Measurements from ENCODE around the gene HDX. TPM values are rescaled to one million over a fixed set of nuclear protein-coding genes. Genes with fewer than 3 reads are reported as not detected.
"Not testable (repeated sequence)": the region's sequence is repeated elsewhere in the genome, so short reads cannot be mapped to it uniquely, and the experiment has no call there.

The HDX gene, protein sequence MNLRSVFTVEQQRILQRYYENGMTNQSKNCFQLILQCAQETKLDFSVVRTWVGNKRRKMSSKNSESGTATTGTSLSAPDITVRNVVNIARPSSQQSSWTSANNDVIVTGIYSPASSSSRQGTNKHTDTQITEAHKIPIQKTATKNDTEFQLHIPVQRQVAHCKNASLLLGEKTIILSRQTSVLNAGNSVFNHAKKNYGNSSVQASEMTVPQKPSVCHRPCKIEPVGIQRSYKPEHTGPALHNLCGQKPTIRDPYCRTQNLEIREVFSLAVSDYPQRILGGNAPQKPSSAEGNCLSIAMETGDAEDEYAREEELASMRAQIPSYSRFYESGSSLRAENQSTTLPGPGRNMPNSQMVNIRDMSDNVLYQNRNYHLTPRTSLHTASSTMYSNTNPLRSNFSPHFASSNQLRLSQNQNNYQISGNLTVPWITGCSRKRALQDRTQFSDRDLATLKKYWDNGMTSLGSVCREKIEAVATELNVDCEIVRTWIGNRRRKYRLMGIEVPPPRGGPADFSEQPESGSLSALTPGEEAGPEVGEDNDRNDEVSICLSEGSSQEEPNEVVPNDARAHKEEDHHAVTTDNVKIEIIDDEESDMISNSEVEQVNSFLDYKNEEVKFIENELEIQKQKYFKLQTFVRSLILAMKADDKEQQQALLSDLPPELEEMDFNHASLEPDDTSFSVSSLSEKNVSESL
- under 1 TPM; 0.76 to 0.80 TPM for total RNA-seq

DNA sequence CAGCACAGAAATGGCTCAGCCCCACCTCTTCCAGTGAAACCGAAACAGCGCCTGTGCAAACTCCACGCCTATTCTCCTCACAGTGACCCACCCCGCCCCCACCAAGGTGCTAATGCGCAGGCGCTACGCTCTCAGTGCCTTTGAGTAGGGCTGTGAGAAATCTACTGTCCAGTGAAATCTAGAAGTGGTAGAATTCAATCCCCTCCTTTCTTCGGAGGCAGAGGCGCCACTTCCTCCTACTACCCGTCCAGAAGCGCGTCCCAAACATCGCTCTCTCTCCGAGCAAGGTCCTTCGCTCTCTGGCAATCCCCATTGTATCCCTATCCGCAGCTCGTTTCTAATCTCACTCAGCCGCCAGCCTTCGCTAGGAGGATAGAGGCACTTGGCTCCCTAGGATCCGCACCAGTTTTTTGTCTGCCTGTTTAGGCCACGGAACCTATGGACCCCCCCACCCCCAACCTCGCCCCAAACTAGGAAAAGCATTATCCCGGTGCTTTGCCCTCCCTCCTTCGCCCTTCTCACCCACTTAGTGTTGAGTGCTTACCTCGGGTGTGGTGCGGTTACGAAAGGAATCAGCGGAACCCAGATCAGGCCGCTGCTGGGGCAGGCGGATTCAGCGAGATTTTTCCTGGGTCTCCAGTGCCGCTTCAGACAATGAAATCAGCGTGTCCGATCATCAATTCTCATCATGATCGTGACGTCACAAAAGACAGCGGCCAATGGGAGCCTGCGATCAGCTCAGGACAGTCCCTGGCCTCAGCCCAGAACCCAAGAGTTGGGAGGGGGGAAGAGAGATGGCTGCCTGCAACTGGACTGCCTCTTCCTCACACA lies at the start of gene HDX:
Gene HDX (minus strand): TSS at position 656 of the 831 bp plus-strand sequence. CDS start 27,056 bp downstream, outside the sequence.
- CTCF ChIA-PET: no interaction called here
- POLR2A ChIA-PET: no interaction called here

DNA sequence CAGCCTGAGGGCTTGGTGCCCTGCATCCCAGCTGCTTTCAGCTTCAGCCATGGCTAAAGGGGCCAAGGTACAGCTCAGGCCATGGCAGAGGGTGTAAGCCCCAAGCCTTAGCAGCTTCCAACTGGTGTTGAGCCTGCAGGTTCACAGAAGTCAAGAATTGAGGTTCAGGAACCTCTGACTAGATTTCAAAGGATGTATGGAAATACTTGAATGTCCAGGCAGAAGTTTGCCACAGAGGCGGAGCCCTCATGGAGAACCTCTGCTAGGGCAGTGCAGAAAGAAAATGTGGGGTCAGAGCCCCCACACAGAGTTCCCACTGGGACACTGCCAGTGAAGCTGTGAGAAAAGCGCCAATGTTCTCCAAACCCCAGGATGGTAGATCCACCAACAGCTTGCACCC lies 39.1 kb upstream of the HDX start:
- POLR2A ChIA-PET, CTCF ChIA-PET: not testable (repeated sequence)

DNA sequence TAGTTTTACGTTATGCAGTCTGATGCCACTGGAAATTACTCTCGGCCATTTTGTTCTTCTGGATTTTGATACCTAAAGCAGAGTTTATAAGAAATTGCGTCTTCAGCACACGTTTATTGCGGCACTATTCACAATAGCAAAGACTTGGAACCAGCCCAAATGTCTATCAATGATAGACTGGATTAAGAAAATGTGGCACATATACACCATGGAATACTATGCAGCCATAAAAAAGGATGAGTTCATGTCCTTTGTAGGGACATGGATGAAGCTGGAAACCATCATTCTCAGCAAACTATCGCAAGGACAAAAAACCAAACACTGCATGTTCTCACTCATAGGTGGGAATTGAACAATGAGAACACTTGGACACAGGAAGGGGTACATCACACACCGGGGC lies 35.4 kb upstream of the HDX start:
- CTCF ChIA-PET, POLR2A ChIA-PET: not testable (repeated sequence)

DNA sequence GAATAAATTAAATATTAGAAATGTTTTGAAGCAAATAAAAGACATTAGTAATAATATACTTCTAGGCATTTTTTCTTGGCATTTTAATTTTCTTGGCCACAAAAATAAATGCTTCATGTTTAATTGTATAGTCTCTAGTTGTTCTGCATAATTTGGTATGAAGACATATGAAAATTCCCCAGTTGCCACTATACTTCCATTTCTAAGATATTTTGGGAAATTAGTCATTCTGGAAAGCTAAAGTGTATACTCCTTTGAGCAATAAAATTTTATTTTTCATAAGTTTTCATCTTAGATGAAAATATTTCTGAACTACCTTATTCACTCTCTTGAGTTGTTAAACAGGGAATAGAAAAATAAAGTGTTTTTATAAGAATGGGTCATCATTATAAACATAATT lies 13.8 kb downstream of the HDX start:
- ChIA-PET CTCF (no interaction called here), POLR2A (no interaction called here)

DNA sequence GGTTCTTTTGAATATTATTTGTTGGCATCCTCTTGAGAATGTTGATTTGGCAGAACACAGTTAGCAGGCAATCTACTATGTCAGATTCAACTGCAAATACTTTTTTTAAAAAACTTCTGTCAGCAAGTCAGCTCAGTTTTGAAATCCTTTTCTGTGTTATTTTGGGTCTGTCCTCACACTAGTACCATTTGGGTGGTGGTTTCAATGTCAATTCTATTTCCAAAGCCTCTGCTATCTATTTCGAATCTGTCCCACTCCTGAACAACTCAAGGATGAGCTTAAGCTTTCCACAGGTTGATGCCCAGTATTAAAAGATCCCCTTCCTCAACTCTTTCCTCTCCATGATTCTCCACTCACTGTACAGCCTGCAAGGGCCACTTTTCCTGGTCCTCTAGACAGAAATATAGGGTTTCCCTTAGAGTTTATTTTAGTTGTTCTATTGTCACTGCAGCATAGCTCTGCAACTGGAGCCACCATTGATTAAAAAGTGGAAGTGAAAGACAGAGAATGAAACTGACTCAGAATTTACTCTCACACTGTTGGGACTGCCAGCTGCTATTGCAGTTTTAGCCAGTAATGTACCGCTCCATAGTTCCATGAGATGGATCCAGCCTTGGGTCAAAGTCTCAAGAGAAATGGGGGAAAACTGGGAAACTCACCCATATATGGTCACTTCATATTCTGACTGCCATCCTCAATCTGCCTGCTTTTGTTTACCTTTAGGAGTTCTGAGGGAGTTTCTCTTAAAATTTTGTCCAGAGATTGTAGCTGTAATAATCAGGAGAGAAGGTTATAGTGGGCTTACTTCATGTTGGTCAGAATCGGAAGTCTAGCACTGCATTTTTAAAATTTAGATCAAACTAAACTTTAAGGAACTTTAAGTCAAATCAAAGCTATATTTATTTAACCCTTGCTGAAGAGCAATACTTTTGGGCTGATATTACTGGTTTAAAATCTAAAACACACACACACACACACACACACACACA lies 14.6 kb downstream of the HDX start:
- POLR2A ChIA-PET: no interaction called here
- CTCF ChIA-PET: no interaction called here

DNA sequence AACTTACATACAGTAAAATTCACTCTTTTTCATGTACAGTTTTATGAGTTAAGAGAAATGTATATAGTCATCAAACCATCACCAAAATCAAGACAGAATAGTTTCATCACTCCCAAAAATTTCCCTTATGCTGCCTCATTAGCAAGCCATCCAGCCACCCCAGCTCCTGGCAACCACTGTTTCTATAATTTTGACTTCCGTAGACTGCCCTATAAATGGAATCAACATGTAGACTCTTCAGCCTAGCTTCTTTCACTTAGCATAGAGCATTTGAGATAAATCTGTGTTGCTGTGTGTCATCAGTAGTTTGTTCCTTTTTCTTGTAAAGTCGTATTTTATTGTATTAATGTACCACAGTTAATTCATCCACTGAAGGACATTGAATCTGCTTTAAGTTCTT lies 23.2 kb downstream of the HDX start:
- CTCF ChIA-PET: no interaction called here

DNA sequence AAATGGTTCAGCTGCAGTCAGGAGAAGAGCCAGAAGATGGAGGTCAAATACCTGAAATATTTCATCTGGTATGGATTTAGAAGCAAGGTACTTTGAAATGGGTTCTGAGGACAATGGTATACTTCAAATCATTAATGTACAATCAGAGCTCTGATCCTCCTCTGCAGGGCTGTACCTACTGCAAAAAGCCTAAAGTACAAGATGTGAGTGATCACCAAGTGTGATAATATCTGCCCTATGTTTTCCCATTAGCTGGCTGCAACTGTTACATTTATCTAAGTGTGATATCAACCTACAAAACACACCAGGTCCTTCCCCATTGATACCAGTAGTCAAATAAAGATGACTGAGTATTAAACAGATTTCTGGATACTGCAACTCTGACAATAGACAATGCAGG lies 25.1 kb downstream of the HDX start:
- POLR2A ChIA-PET: no interaction called here
- CTCF ChIA-PET: no interaction called here

More for the DNA sequence above, 23.2 kb downstream of the HDX start:
- POLR2A ChIA-PET: no interaction called here

DNA sequence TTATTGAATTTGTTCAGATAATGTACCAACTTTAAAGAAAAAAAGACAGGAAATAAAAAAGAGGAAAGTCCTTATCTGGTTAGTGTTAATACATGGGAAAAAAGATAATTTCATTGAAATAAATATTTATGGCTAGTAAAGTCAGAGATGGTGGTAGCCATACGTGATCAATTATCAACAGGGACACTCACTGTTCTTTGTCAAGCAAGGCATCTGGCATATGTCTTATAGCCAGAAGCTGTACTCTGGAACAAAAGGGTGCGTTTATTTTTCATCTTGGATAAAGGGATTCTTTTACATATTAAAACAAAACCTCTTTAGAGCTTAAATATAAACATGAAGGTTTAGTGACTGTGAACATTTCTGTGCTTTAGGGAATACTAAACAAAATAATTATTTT lies 26.7 kb downstream of the HDX start:
- ChIA-PET CTCF (no interaction called here), POLR2A (no interaction called here)

DNA sequence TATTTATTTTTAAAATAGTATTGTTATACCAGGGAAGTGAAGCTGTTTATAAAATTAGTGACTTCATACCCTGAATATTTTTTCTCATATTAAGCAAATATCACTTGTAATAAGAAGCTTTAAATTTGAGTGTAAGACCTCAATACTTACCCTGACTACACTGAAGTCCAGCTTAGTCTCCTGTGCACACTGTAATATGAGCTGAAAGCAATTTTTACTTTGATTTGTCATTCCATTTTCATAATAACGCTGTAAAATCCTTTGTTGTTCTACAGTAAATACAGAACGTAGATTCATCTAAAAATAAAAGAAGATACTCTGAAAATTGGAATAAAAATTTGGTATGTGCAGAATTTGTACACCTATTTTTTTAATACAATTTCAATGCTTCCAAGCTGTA lies 27.2 kb downstream of the HDX start:
- CTCF ChIA-PET: no interaction called here
- POLR2A ChIA-PET: no interaction called here

DNA sequence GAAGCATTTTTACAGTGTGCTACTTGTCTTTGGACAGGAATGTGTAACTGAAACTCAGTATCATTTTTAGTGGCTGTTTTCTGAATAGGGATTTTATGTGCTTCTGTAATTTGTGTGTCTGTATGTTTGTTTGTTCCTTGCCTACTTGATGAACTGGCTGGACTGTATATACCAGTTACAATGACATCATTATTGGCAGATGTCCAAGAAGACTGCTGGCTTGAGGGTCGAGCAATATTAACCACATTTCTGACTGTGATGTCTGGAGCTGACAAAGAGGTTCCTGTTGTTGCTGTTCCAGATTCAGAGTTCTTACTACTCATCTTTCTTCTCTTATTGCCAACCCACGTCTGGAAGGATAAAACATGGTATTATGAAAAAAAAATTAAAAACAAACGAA lies 33.0 kb downstream of the HDX start:
- CTCF ChIA-PET: no interaction called here

DNA sequence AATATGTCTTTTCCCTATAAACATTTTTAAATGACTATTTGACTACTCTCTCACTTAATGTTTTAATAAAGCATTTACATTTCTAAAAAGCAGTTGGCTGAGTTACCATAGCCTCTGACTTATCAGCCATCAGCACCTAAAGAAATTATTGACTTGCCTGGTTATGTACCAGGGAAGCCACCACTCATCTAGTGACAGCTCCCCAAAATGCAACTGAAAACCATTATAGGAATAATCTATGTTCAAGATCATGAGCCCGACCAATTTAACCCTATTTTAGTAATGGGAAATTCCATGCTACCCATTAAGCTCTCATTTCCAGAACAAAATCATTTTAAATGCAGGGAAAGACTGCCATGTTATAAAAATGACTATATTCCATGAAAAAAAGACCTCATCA lies 34.4 kb downstream of the HDX start:
- ChIA-PET CTCF (no interaction called here), POLR2A (no interaction called here)

More for the DNA sequence above, 33.0 kb downstream of the HDX start:
- POLR2A ChIA-PET: no interaction called here

DNA sequence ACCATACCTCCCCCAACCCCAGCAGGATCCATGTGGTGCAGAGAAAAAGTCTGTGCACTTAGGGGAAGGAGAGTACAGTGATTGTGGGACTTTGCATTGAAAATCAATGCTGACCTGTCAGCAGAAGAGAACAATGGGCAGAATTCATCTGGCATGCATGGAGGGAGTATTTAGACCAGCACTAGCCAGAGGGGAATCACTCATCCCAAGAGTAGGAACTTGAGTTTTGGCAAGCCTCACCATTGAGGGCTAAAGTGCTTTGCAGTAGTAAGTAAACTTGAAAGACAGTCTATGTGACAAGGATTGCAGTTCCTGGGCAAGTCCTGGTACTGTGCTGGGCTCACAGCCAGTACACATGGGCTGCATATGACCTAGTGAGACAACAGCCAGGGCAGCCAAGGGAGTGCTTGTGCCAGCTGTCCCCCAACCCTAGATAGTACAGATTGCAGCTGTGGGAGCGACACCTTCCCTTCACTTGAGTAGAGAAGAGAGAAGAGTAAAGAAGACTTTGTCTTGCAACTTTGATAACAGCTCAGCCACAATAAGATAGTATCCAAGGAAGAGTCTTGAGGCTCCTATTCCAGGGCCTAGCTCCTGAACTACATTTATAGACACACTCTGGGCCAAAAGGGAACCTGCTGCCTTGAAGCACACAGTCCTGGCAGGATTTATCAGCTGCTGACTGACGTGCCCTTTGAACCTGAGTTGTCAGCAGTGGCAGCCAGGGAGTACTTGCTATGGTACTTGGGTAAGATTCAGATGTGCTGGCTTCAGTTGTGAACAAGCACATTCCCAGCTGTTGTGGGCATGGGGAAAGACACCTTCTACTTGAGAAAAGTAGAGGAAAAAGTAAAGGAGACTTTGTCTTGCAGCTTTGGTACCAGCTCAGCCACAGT lies 48.7 kb downstream of the HDX start:
- POLR2A ChIA-PET: no interaction called here
- CTCF ChIA-PET: no interaction called here

DNA sequence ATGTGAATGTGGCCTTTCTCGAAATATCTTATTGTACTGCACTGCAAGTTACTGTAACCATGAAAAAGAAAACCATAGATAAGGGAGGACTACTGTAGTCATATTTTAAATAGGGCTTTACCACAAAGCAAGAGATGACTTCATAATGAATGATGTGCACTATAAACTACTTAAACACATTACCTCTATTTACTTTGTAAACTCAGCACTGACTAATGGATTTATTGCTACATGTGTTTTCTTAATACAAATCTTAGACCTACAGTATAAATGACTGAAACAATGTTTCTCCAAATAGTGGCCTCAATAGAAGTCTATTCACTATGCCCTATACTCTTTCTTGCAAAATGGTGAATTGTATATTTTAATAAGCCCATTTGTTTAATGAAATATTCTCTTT lies 61.1 kb downstream of the HDX start:
- CTCF ChIA-PET: no interaction called here
- POLR2A ChIA-PET: no interaction called here

DNA sequence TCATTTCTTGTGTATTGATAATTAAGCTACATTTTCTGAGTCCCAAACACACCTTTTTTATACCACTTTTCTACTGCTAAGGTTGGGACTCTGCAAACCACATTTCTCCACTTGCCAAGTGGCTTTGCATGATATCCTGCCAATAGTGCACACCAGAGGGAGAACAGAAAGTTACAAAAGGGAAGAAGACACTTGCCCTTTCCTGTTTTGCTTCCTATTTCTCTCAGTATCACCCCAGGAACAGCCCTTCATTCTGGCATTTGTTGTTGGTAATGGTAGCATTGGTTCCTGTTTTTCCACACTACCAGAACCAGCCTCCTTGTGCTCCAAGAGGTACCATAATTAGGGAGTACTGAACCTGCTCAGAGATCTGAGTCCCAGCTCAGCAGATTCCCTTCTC lies 87.1 kb downstream of the HDX start:
- ChIA-PET POLR2A (no interaction called here), CTCF (no interaction called here)

DNA sequence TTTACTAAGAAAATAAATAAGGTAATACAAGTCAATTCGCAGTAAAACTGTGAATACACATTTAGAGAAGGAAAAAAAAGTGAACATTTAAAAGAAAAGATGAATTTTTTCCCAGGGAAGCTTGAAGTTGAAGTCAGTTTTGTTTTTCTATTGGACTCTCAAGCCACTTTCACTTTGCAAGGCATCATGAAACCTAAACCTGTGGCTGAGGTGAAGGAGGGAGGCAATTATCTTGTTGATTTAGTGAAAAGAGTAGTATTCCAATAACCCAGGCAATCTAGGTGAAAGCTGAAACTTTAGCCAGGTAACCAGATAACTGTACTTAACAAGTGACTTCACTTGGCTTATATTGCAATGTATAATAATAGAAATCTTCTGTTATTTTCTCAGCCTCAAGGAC lies 138.6 kb downstream of the HDX start:
- ChIA-PET POLR2A (no interaction called here), CTCF (no interaction called here)

DNA sequence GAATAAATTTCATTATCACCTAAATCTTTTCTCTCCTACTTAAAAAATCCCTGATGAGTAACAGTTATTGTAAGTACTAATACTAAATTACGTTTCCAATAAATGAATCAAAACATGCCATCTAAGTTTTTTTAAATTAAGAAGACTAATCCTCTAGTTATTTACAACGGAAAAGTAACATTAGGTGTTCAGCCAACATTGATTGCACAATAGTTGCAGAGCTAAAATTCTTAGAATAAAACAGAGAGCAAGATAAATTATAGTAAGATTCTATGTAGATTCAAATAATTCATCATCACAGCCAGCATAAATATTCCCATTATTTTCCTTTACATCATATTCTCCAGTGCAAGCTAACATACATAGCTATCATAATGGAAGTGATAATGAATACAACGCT lies 139.2 kb downstream of the HDX start:
- POLR2A ChIA-PET: no interaction called here
- CTCF ChIA-PET: no interaction called here

DNA sequence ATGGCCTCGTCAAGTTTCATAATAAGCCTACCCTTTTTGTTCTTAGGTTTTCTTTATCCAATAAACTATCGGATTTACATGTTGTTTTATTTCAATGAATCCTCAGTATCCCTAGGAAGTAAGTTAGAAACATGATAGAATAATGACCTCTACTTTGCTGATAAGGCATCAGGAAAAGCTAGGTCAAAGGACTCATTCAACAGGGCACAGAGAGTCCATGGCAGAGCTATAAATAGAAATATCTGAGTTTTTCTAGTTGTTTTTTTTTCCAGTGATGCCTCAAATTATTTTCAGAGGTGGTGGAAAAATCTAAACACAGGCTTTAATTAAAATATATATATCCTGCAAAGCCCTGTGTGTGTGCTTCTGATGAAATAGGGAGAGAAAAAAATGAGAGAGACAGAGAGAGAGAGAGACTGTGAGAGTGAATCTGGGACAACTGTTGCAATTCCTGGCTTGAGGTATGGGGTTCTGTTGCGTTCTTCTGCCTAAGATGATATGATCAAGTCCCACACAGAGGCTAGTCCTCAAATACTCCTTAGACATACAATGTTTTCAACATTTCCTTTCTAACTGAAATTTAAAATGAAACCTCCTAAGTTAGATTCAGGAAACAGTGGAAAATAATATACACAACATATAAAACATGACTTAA lies 139.9 kb downstream of the HDX start:
- ChIA-PET POLR2A (no interaction called here), CTCF (no interaction called here)

DNA sequence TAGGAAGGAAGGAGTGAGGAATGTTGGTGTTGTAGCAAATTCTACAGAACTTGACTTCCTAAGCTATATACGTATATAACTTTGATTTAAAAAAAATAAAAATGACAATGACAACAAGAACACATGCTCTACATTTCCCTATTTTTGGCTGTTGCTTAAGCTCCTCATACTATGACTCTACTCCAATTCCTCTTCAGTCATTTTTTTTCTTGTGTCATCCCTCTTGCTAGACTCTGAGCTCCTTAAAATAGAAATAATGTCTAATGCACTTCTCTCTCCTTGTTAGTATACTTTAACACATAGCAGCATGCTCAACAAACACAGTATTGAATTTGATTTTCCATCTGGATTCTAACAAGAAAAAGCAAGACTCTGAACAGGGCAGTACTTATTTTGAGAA lies 144.0 kb downstream of the HDX start:
- ChIA-PET CTCF (no interaction called here), POLR2A (no interaction called here)

DNA sequence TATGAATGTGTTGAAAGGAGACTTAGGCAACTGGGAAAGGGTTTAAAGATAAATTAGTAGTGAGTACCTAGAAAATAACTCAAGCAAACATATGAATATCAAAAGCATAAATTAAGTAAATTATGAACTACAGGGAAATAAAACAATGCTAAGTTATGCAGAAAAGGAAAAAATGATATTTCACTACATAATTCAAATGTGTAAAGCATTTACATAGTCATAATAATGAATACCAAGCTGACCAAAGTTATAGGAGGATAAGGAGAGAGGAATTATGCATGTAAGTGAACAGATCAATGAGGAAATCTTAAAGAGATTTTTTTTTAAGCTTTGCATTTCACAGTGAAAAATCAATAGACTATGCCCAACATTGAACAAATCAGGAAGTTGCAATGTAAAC lies 145.0 kb downstream of the HDX start:
- ChIA-PET CTCF (no interaction called here), POLR2A (no interaction called here)
